SK-N-SH (cell line): Measurements from ENCODE around the gene INKA1. TPM values are rescaled to one million over a fixed set of nuclear protein-coding genes. Genes with fewer than 3 reads are reported as not detected.
"Not testable (repeated sequence)": the region's sequence is repeated elsewhere in the genome, so short reads cannot be mapped to it uniquely, and the experiment has no call there.

Experiments
- CTCF ChIA-PET: fragments of 300-600, 350-600 bp; formaldehyde crosslinking; extraction: SDS; loops from one replicate; lab custom pipeline; 2021; lab: Yijun Ruan, JAX
- POLR2A ChIA-PET: fragments of 350-600 bp; sonication (Branson Sonifier 250); formaldehyde crosslinking; extraction: SDS; loops from one replicate; lab custom pipeline; 2020; ENCODE audit warnings: antibody characterized with exemption, inconsistent platforms; lab: Yijun Ruan, JAX
- DNase-seq: peaks from one replicate; pipeline ENCODE4 v3.0.0; 2012
- H2AFZ ChIP-seq: fragments of 200-600 bp; sonication (generic); 2 replicates; pipeline ENCODE4 v1.8.1; 2016; ENCODE audit warnings: antibody characterized with exemption, mild to moderate bottlenecking, low read depth
- H3F3A ChIP-seq: fragments of 200-600 bp; sonication (generic); replicated peaks from 2 replicates; pipeline ENCODE3; 2016; ENCODE audit warnings: antibody characterized with exemption, mild to moderate bottlenecking; ENCODE audit not compliant: insufficient read depth
- H3K27ac ChIP-seq, 2 experiments: fragments of 200-500 bp in 1 of 2; fragments of 200-600 bp in 1 of 2; sonication (Bioruptor generic) in 1 of 2; sonication (generic), shearing (Covaris generic) in 1 of 2; 2 replicates each; pipeline versions ENCODE4 v1.5.1 to v1.6.1; 2014 to 2016; ENCODE audit warnings: low read depth in 2 of 2, inconsistent platforms in 1 of 2, low read length in 1 of 2, mild to moderate bottlenecking in 1 of 2, mixed read lengths in 1 of 2
- H3K27me3 ChIP-seq: fragments of 200-600 bp; sonication (generic), shearing (Covaris generic); 2 replicates; pipeline ENCODE4 v1.6.1; 2016; ENCODE audit warnings: mixed run types; ENCODE audit not compliant: insufficient read depth
- H3K36me3 ChIP-seq, 2 experiments: fragments of 200-500 bp in 1 of 2; fragments of 200-600 bp in 1 of 2; sonication (Bioruptor generic) in 1 of 2; sonication (generic) in 1 of 2; replicated peaks in 1 of 2; 2 replicates each; pipeline versions ENCODE3 to v1.5.1; 2014 to 2016; ENCODE audit warnings: low read length in 1 of 2, mild to moderate bottlenecking in 1 of 2; ENCODE audit not compliant: insufficient read depth in 2 of 2, control insufficient read depth in 1 of 2
- H3K4me1 ChIP-seq, 2 experiments: fragments of 200-500 bp in 1 of 2; fragments of 200-600 bp in 1 of 2; sonication (Bioruptor generic) in 1 of 2; sonication (generic), shearing (Covaris generic) in 1 of 2; 2 replicates each; pipeline versions ENCODE4 v1.5.1 to v1.6.1; 2014 to 2016; ENCODE audit warnings: low read depth in 1 of 2, low read length in 1 of 2, mixed run types in 1 of 2; ENCODE audit not compliant: insufficient read depth in 2 of 2, control insufficient read depth in 1 of 2
- H3K4me2 ChIP-seq: fragments of 200-600 bp; sonication (generic), shearing (Covaris generic); 2 replicates; pipeline ENCODE4 v1.6.1; 2017; ENCODE audit warnings: mixed run types
- H3K4me3 ChIP-seq, 2 experiments: fragments of 200-500 bp in 1 of 2; fragments of 200-600 bp in 1 of 2; sonication (Bioruptor generic) in 1 of 2; sonication (generic), shearing (Covaris generic) in 1 of 2; 2 replicates each; pipeline versions ENCODE4 v1.5.1 to v1.8.1; 2014 to 2016; ENCODE audit warnings: low read depth in 2 of 2, inconsistent platforms in 1 of 2, low read length in 1 of 2, mild to moderate bottlenecking in 1 of 2, mixed read lengths in 1 of 2, moderate library complexity in 1 of 2
- H3K79me2 ChIP-seq: fragments of 200-600 bp; sonication (generic); 2 replicates; pipeline ENCODE4 v1.8.1; 2017; ENCODE audit warnings: mild to moderate bottlenecking; ENCODE audit not compliant: insufficient read depth
- H3K9ac ChIP-seq: fragments of 200-600 bp; sonication (generic); 2 replicates; pipeline ENCODE4 v1.6.1; 2017; ENCODE audit warnings: mixed run types
- H3K9me2 ChIP-seq: fragments of 200-600 bp; sonication (generic); 2 replicates; pipeline ENCODE4 v1.6.1; 2017; ENCODE audit warnings: mixed run types
- H3K9me3 ChIP-seq: fragments of 200-600 bp; sonication (generic); 2 replicates; pipeline ENCODE4 v1.6.1; 2017; ENCODE audit warnings: mixed run types, mild to moderate bottlenecking, moderate library complexity
- H4K20me1 ChIP-seq: fragments of 200-600 bp; sonication (generic); 2 replicates; pipeline ENCODE4 v1.6.1; 2017; ENCODE audit warnings: mild to moderate bottlenecking, mixed run types; ENCODE audit not compliant: insufficient read depth
- GABPA ChIP-seq: IDR thresholded peaks from 2 replicates; pipeline ENCODE4 v1.4.0; 2012; ENCODE audit warnings: low read depth, mild to moderate bottlenecking
- GATA2 ChIP-seq: sonication (generic); formaldehyde crosslinking; IDR thresholded peaks from 2 replicates; pipeline ENCODE4 v1.5.0; 2020; ENCODE audit warnings: mild to moderate bottlenecking, missing genetic modification reagents
- JUND ChIP-seq: IDR thresholded peaks from 2 replicates; pipeline ENCODE4 v1.4.0; 2012
- MXI1 ChIP-seq: IDR thresholded peaks from 2 replicates; pipeline ENCODE4 v1.6.1; 2012; ENCODE audit warnings: mild to moderate bottlenecking, low read depth, low read length, improper control_type of control experiment
- SMC3 ChIP-seq: IDR thresholded peaks from 2 replicates; pipeline ENCODE4 v1.6.1; 2012; ENCODE audit warnings: low read depth, low read length, improper control_type of control experiment
- WGBS: methylation state at CpG from one replicate; pipeline ENCODE4 v1.1.6; 2017; ENCODE audit warnings: low lambda C conversion rate; 5-methylcytosine and 5-hydroxymethylcytosine counted together
- polyA plus RNA-seq, 3 experiments: library from polyadenylated mRNA; depleted of rRNA; stranded (reverse); fragments of >200 nt; gene quantifications; 2 replicates each; pipeline ENCODE4 v1.2.3, GENCODE V29; 2012
- TF ChIP-seq, protein P1 (sequence below): fragments of 150-350 bp; IDR thresholded peaks from 2 replicates; pipeline ENCODE4 v1.6.1; 2017; ENCODE audit warnings: antibody characterized with exemption, low read length, low read depth, borderline replicate concordance
- TF ChIP-seq, protein P2 (sequence below): fragments of 150-350 bp; IDR thresholded peaks from 2 replicates; pipeline ENCODE4 v1.6.1; 2016; ENCODE audit warnings: mild to moderate bottlenecking, low read depth, low read length

Gene INKA1
- polyA plus RNA-seq, 1 of the 3 experiments (the other 2 are of a cell fraction): 3.4 TPM

DNA sequence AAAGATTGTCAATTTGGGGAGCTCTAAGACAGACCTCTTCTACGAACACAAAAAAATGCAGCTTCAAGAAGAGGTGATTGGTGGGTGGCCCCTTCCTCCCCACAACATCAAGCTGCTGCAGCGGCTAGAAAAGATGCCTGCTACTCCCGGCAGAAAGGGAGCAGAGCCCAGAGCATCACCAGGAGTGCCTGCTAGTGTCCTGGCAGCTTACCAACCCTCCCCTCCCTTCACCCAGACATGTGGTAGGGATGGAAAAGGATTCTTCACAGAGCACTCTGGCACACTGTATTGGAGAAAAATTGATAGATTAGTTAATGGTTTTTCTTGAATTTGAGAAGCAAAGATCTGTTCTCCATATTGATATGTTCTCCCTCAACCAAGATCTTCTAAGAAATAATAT lies 27.5 kb upstream of the INKA1 start:
- H3K79me2 ChIP-seq: peaks cover 96% of the 10 kb centered on the region
- ChIA-PET POLR2A (interaction anchor here (0.6 kb wide), 1 partner anchor 9 kb away, joined by 4 read pairs; no protein-coding TSS in a partner anchor), CTCF (interaction anchor here (1.0 to 1.4 kb wide), 3 partner anchors 28 to 236 kb away, joined by 3 to 6 read pairs (median 4); partner anchors contain the start of gene INKA1)
- H4K20me1 ChIP-seq: peaks cover 59% of the 10 kb centered on the region
- peak; percentile 69 for TF ChIP-seq MXI1
- TF ChIP-seq GABPA: no peak
- H3K4me2 ChIP-seq: no peak overlapping the region
- H3K9me3 ChIP-seq: no peaks in the 10 kb centered on the region
- peak; percentile 67 for DNase-seq
- 57% methylated on average over 1 of the region's 3 CpGs for WGBS
- no peaks in the 10 kb centered on the region for H3K27me3 ChIP-seq
- H3K36me3 ChIP-seq: peaks cover 0 to 25% of the 10 kb centered on the region in 2 experiments
- H3K4me3 ChIP-seq: no peak overlapping the region
- no peaks in the 10 kb centered on the region for H3K9me2 ChIP-seq
- H3F3A ChIP-seq: peaks cover 12% of the 10 kb centered on the region
- no peak overlapping the region for H3K9ac ChIP-seq
- H3K4me1 ChIP-seq: peaks cover 0 to 5% of the 10 kb centered on the region in 2 experiments; a peak in 1 of 4 replicates
- no peak overlapping the region for H2AFZ ChIP-seq
- H3K27ac ChIP-seq: peak overlapping the region in 1 of 2 experiments; percentile 17; a peak in 1 of 4 replicates

DNA sequence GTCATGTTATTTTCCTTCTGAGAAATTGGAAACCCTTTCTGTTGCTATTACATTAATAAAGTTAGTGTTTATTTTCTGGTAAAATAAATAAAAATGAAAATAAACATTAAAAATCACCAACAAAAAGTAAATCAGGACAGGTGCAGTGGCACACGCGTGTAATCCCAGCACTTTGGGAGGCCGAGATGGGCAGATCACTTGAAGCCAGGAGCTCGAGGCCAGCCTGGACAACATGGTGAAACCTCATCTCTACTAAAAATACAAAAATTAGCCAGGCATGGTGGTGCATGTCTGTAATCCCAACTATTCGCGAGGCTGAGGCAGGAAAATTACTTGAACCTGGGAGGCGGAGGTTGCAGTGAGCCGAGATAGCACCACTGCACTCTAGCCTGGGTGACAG lies 27.0 kb upstream of the INKA1 start:
- H3K9me2 ChIP-seq, H3K4me3 ChIP-seq, H3K4me1 ChIP-seq, H3K9me3 ChIP-seq, POLR2A ChIA-PET, H3K4me2 ChIP-seq, H2AFZ ChIP-seq, H3K27ac ChIP-seq, DNase-seq, H3K27me3 ChIP-seq, H3K9ac ChIP-seq: not testable (repeated sequence)
- WGBS: 94% methylated on average over 8 of the region's 8 CpGs
- peaks cover 55% of the 10 kb centered on the region for H4K20me1 ChIP-seq
- peaks cover 12% of the 10 kb centered on the region for H3F3A ChIP-seq
- peaks cover 0 to 28% of the 10 kb centered on the region in 2 experiments for H3K36me3 ChIP-seq
- H3K79me2 ChIP-seq: peaks cover 96% of the 10 kb centered on the region
- CTCF ChIA-PET: interaction anchor here (1.0 to 1.1 kb wide), 2 partner anchors 27 to 236 kb away, joined by 3 to 6 read pairs; partner anchors contain the start of gene INKA1

DNA sequence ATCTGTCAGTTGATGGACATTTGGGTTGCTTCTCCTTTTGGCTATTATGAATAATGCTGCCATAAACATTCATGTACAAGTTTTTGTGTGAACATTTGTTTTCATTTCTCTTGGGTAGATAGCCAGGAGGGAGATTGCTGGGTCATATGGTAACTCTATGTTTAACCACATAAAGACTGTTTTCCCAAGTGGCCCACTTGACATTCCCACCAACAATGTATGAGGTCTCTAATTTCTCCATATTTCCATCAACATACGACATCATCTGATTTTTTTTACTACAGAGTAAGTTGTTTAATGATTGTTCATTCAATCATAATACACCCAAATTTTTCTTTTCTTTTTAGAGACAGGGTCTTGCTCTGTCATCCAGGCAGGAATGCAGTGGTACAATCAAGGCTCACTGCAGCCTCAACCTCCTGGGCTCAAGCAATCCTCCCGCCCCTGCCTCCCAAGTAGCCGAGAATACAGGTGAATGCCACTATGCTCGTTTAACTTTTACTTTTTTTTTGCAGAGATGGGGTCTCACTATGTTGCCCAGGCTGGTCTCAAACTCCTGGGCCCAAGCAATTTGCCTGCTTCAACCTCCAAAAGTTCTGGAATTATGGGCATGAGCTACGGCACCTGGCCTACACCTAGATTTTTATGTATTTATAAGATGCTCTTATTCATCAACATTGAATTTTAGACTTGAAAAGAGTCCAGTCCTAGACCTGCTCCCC lies 23.5 kb upstream of the INKA1 start:
- Histone ChIP-seq H3K4me1 (peaks cover 0 to 5% of the 10 kb centered on the region in 2 experiments; a peak in 1 of 4 replicates), H3K9me2 (no peaks in the 10 kb centered on the region), H3K4me3 (no peak overlapping the region), H3K4me2 (no peak overlapping the region), H4K20me1 (peaks cover 47% of the 10 kb centered on the region), H3K27ac (no peak overlapping the region), H3K36me3 (peaks cover 0 to 48% of the 10 kb centered on the region in 2 experiments), H3K9me3 (no peaks in the 10 kb centered on the region), H3K79me2 (peaks cover 99% of the 10 kb centered on the region), H3F3A (peaks cover 7% of the 10 kb centered on the region), H3K9ac (no peak overlapping the region), H3K27me3 (no peaks in the 10 kb centered on the region), H2AFZ (no peak overlapping the region)
- TF ChIP-seq, protein P1, sequence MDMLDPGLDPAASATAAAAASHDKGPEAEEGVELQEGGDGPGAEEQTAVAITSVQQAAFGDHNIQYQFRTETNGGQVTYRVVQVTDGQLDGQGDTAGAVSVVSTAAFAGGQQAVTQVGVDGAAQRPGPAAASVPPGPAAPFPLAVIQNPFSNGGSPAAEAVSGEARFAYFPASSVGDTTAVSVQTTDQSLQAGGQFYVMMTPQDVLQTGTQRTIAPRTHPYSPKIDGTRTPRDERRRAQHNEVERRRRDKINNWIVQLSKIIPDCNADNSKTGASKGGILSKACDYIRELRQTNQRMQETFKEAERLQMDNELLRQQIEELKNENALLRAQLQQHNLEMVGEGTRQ: no peak
- TF ChIP-seq JUND (no peak), GATA2 (CRISPR knock-in tag) (no peak), SMC3 (no peak)
- TF ChIP-seq, protein P2, sequence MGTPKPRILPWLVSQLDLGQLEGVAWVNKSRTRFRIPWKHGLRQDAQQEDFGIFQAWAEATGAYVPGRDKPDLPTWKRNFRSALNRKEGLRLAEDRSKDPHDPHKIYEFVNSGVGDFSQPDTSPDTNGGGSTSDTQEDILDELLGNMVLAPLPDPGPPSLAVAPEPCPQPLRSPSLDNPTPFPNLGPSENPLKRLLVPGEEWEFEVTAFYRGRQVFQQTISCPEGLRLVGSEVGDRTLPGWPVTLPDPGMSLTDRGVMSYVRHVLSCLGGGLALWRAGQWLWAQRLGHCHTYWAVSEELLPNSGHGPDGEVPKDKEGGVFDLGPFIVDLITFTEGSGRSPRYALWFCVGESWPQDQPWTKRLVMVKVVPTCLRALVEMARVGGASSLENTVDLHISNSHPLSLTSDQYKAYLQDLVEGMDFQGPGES: no peak
- CTCF ChIA-PET: interaction anchor here (0.6 to 1.3 kb wide), 2 partner anchors 24 to 129 kb away, joined by 3 read pairs; partner anchors contain the start of gene INKA1
- POLR2A ChIA-PET: no interaction called here
- 95% methylated on average over 5 of the region's 5 CpGs for WGBS
- DNase-seq: no peak
